SK-N-MC (cell line): ENCODE data around the gene IL1F10.

Experiments
- EZH2 ChIP-seq: fragments of 200-600 bp; sonication (generic); IDR thresholded peaks from one replicate; pipeline ENCODE4 v1.6.1; 2017; ENCODE audit warnings: antibody characterized with exemption
- POLR2AphosphoS5 ChIP-seq: IDR thresholded peaks from 2 replicates; pipeline ENCODE4 v1.6.1; 2012; ENCODE audit warnings: mild to moderate bottlenecking, low read depth, low read length, borderline replicate concordance

- TF ChIP-seq EZH2 (no peak), POLR2AphosphoS5 (no peak)
Measured at GRCh38 chr2:113111823-113112287, 44.1 kb downstream of the IL1F10 start.
